Endothelial cell of umbilical vein (primary cell): ENCODE measurements around the gene ALPL. TPM values are rescaled to one million over a fixed set of nuclear protein-coding genes. Genes with fewer than 3 reads are reported as not detected.

ENCODE experiments used
- BruUV-seq: library from RNA; stranded (reverse); fragments of 400-500 nt; replicated peaks from 2 replicates; lab custom pipeline; 2021; lab: Mats Ljungman, UMichigan
- CTCF ChIA-PET: fragments of 300-600, 350-600 bp; sonication (Branson Sonifier 250); formaldehyde crosslinking; loops from one replicate; lab custom pipeline; 2021; ENCODE audit warnings: antibody characterized with exemption, inconsistent platforms; lab: Charles Lee
- POLR2A ChIA-PET: fragments of 300-600, 350-600 bp; sonication (Branson Sonifier 250); formaldehyde crosslinking; loops from one replicate; lab custom pipeline; 2021; ENCODE audit warnings: antibody characterized with exemption, inconsistent platforms; lab: Charles Lee
- DNase-seq: peaks from one replicate; pipeline ENCODE4 v3.0.0-alpha.2; 2011; ENCODE audit warnings: low read depth, low spot score
- FAIRE-seq: peaks from 2 replicates; lab custom pipeline; 2011; peaks lifted over from hg19 to GRCh38; lab: Jason Lieb, UNC
- H2AFZ ChIP-seq: 2 replicates; pipeline ENCODE4 v1.6.0; 2012; ENCODE audit warnings: low read depth, low read length, control low read depth, inconsistent platforms
- H3K27ac ChIP-seq: 2 replicates; pipeline ENCODE4 v1.5.1; 2011; ENCODE audit warnings: low read depth, mild to moderate bottlenecking, control low read depth, low read length, moderate library complexity; ENCODE audit not compliant: insufficient read depth
- H3K27me3 ChIP-seq, 2 experiments: 2 replicates each; pipeline versions ENCODE4 v1.6.0 to v1.6.1; 2011; ENCODE audit warnings: low read length in 2 of 2, mixed read lengths in 1 of 2; ENCODE audit not compliant: control insufficient read depth in 2 of 2, insufficient read depth in 2 of 2
- H3K36me3 ChIP-seq, 2 experiments: 2 replicates in 1 of 2; 3 replicates in 1 of 2; pipeline ENCODE4 v1.5.1; 2011; ENCODE audit warnings: low read length in 2 of 2, mild to moderate bottlenecking in 1 of 2, moderate library complexity in 1 of 2; ENCODE audit not compliant: control insufficient read depth in 2 of 2, insufficient read depth in 2 of 2; ENCODE audit errors: extremely low read depth in 1 of 2
- H3K4me1 ChIP-seq: 3 replicates; pipeline ENCODE4 v1.5.1; 2011; ENCODE audit warnings: mild to moderate bottlenecking, low read length; ENCODE audit not compliant: control insufficient read depth, insufficient read depth; ENCODE audit errors: extremely low read depth
- H3K4me2 ChIP-seq: 2 replicates; pipeline ENCODE4 v1.6.1; 2011; ENCODE audit warnings: low read length, control low read depth, mixed read lengths; ENCODE audit not compliant: insufficient read depth
- H3K4me3 ChIP-seq, 3 experiments: fragments of 200-600 bp in 1 of 3; sonication (generic), shearing (Covaris generic) in 1 of 3; replicated peaks in 1 of 3; 2 replicates each; pipeline ENCODE4 v1.5.1; 2011 to 2016; ENCODE audit warnings: control low read depth in 3 of 3, low read length in 3 of 3, mild to moderate bottlenecking in 2 of 3, inconsistent platforms in 1 of 3, low read depth in 1 of 3, moderate library complexity in 1 of 3; ENCODE audit not compliant: insufficient read depth in 1 of 3
- H3K79me2 ChIP-seq: 2 replicates; pipeline ENCODE4 v1.6.0; 2012; ENCODE audit warnings: low read length, inconsistent platforms; ENCODE audit not compliant: control insufficient read depth, insufficient read depth
- H3K9ac ChIP-seq: replicated peaks from 2 replicates; pipeline ENCODE3; 2011; ENCODE audit warnings: low read length, control low read depth; ENCODE audit not compliant: insufficient read depth; ENCODE audit errors: extremely low read depth
- H3K9me1 ChIP-seq: replicated peaks from 3 replicates; pipeline ENCODE4 v1.6.0; 2011; ENCODE audit warnings: mild to moderate bottlenecking, low read length; ENCODE audit not compliant: control insufficient read depth, insufficient read depth; ENCODE audit errors: extremely low read depth
- H3K9me3 ChIP-seq: replicated peaks from 2 replicates; pipeline ENCODE4 v1.5.1; 2012; ENCODE audit warnings: low read length, inconsistent platforms; ENCODE audit not compliant: control insufficient read depth, insufficient read depth
- H4K20me1 ChIP-seq: replicated peaks from 2 replicates; pipeline ENCODE3; 2011; ENCODE audit warnings: mild to moderate bottlenecking, low read length; ENCODE audit not compliant: control insufficient read depth, insufficient read depth; ENCODE audit errors: extremely low read depth
- EZH2 ChIP-seq: IDR thresholded peaks from 2 replicates; pipeline ENCODE4 v1.6.1; 2012; ENCODE audit warnings: borderline replicate concordance, low read depth, mild to moderate bottlenecking, moderate library complexity, low read length, inconsistent platforms; ENCODE audit not compliant: severe bottlenecking
- FOS ChIP-seq: IDR thresholded peaks from 2 replicates; pipeline ENCODE4 v1.6.1; 2011; ENCODE audit warnings: mild to moderate bottlenecking, low read length, moderate library complexity, borderline replicate concordance; ENCODE audit not compliant: insufficient read depth
- GATA2 ChIP-seq: IDR thresholded peaks from 2 replicates; pipeline ENCODE4 v1.7.0; 2011; ENCODE audit warnings: low read depth, mild to moderate bottlenecking, moderate library complexity, mixed read lengths, low read length; ENCODE audit not compliant: insufficient read length, insufficient read depth
- JUN ChIP-seq: IDR thresholded peaks from 2 replicates; pipeline ENCODE4 v1.6.1; 2011; ENCODE audit warnings: borderline replicate concordance, low read depth; ENCODE audit not compliant: insufficient read length, insufficient read depth
- MYC ChIP-seq: IDR thresholded peaks from one replicate; pipeline ENCODE4 v1.6.1; 2011; ENCODE audit warnings: mild to moderate bottlenecking, low read depth, low read length
- POLR2A ChIP-seq: IDR thresholded peaks from 2 replicates; pipeline ENCODE4 v1.6.1; 2012; ENCODE audit warnings: low read depth, mild to moderate bottlenecking, control low read depth, low read length
- POLR2AphosphoS5 ChIP-seq: IDR thresholded peaks from 2 replicates; pipeline ENCODE4 v1.6.1; 2012; ENCODE audit warnings: low read depth, mild to moderate bottlenecking, control low read depth, low read length, moderate library complexity; ENCODE audit not compliant: insufficient read depth
- dilution Hi-C: fragments of 300-500 bp; cut with MboI; formaldehyde crosslinking; loops from one replicate; pipeline ENCODE4 v1.15.0; 2019; ENCODE audit warnings: low sequenced_read_pairs; ENCODE audit not compliant: extremely low pct_ligation_motif_present
- intact Hi-C: fragments of 100-400 bp; cut with micrococcal nuclease; formaldehyde crosslinking; loops from one replicate; pipeline ENCODE4 v1.10.0; 2022
- polyA plus RNA-seq, 4 experiments: library from polyadenylated mRNA; depleted of rRNA in 3 of 4; stranded (reverse) in 3 of 4; unstranded in 1 of 4; fragments of >200 nt; gene quantifications; 2 replicates each; pipeline versions ENCODE4 v1.2.1 to v1.2.3, GENCODE V29; 2011 to 2012; ENCODE audit warnings: missing spikeins in 1 of 4
- total RNA-seq: library from RNA; stranded (reverse); gene quantifications from 2 replicates; pipeline ENCODE4 v1.2.3, GENCODE V29; 2021
- TF ChIP-seq, protein P1 (sequence below), 2 donors: IDR thresholded peaks; 1 replicate in 1 of 2; 2 replicates in 1 of 2; pipeline ENCODE4 v1.5.1; 2011; ENCODE audit warnings: low read length in 2 of 2, mild to moderate bottlenecking in 2 of 2, moderate library complexity in 2 of 2, control low read depth in 1 of 2, inconsistent platforms in 1 of 2, low read depth in 1 of 2; ENCODE audit not compliant: insufficient read depth in 1 of 2; ENCODE audit errors: extremely low read depth in 1 of 2
- TF ChIP-seq, protein P2 (sequence below): IDR thresholded peaks from 2 replicates; pipeline ENCODE4 v1.6.1; 2011; ENCODE audit not compliant: insufficient read depth, insufficient read length

ALPL gene
- total and polyA plus RNA-seq, 2 donors (not counting 3 experiments of a cell fraction or from before 2014, with no cell fraction given): 0.38 to 0.92 TPM

DNA sequence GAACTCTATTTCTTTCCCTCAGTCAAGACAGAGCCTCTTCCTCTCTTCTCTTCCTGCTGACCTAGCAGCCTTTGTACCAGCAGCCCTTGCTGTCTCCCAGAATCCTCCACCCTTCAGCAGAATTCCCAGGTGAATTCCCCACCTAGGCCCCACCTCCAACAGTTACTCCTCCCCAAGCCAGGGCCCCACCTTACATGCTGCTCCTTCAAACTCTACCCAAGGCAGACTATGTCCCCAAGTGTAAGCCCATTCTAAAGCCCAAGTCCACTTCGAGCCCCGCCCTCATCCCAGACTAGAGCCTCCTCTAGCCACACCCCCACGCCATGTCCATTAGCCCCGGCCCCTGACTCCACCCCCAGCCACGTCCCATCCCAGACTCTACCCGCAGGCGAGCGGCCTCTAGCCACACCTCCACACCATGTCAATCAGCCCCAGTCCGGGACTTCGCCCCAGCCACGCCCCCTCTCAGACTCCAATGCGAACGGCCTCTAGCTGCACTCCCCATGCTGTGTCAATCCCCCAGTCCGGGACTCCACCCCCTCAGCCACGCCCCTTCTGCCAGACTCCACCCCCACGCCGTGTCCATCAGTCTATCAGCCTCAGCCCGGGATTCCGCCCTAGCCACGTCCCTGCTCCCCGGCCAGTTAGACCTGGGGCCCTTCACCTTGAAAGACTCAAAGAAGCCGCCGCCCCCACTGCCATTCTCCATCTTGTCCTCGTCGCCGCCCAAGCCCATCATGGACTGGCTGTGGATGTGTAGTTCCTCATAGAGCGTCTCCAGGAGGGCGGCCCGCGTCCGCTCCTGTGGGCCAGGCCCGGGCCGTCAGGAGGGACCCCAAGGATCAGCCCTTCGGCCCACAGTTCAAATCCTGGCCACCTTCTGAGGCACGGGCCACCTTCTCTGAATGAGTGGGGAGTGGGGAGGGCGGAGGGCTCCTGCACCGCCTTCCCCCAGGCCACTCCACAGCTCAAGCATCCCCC, 98.6 kb downstream of the ALPL start:
- peak; percentile 75 for DNase-seq
- intact Hi-C loops (no loop called here), dilution Hi-C loops (no loop called here)
- Histone ChIP-seq H3K4me2 (no peak overlapping the region), H3K4me1 (no peaks in the 10 kb centered on the region), H3K27ac (no peak overlapping the region), H2AFZ (no peak overlapping the region), H4K20me1 (no peaks in the 10 kb centered on the region), H3K27me3 (peaks cover 0 to 4% of the 10 kb centered on the region in 2 experiments), H3K36me3 (no peaks in the 10 kb centered on the region), H3K79me2 (no peaks in the 10 kb centered on the region), H3K9me3 (no peaks in the 10 kb centered on the region), H3K4me3 (no peak overlapping the region), H3K9me1 (no peaks in the 10 kb centered on the region), H3K9ac (no peak overlapping the region)
- ChIA-PET POLR2A (interaction anchor here (0.6 kb wide), 1 partner anchor 311 kb away, joined by 3 read pairs; no protein-coding TSS in a partner anchor), CTCF (interaction anchor here (1.0 kb wide), 1 partner anchor 10 kb away, joined by 3 read pairs; no protein-coding TSS in a partner anchor)
- no TSS peak for BruUV-seq
- TF ChIP-seq, protein P1, sequence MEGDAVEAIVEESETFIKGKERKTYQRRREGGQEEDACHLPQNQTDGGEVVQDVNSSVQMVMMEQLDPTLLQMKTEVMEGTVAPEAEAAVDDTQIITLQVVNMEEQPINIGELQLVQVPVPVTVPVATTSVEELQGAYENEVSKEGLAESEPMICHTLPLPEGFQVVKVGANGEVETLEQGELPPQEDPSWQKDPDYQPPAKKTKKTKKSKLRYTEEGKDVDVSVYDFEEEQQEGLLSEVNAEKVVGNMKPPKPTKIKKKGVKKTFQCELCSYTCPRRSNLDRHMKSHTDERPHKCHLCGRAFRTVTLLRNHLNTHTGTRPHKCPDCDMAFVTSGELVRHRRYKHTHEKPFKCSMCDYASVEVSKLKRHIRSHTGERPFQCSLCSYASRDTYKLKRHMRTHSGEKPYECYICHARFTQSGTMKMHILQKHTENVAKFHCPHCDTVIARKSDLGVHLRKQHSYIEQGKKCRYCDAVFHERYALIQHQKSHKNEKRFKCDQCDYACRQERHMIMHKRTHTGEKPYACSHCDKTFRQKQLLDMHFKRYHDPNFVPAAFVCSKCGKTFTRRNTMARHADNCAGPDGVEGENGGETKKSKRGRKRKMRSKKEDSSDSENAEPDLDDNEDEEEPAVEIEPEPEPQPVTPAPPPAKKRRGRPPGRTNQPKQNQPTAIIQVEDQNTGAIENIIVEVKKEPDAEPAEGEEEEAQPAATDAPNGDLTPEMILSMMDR (IDR thresholded peaks at IDR 0.05; ENCODE audit: extremely low read depth in 1 of 2, insufficient read depth in 1 of 2, low read depth in 1 of 2, low read length in 2 of 2): no peak
- no peak for TF ChIP-seq POLR2AphosphoS5
- TF ChIP-seq EZH2: no peak
- no peak for TF ChIP-seq GATA2
- no peak for TF ChIP-seq MYC
- no peak for TF ChIP-seq JUN
- TF ChIP-seq, protein P2, sequence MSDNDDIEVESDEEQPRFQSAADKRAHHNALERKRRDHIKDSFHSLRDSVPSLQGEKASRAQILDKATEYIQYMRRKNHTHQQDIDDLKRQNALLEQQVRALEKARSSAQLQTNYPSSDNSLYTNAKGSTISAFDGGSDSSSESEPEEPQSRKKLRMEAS: no peak
- no peak for TF ChIP-seq FOS
- TF ChIP-seq POLR2A: no peak
- FAIRE-seq: peak; percentile 88
